Measurements from ENCODE around the gene TRIM9.

DNA sequence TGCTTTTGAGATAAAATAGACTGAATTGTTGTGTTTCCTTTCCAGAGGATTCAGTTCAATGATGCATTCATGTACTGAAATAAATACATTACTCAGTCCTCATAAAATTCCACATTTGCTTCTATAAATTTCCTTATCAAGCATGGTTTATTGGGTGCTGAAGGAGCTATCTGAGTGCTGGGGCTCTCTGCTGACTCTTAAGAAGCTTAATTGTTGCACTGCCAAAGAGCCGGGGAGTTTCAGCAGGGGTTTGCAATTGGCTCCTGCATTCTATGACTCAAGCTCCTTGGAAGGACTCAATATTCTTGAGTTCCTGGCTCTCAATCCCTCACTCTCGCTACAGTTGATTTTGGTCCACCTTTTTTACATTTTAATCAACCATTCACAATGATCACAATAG, 80.8 kb downstream of the TRIM9 start:
- TF ChIP-seq POLR2A (IDR thresholded peaks at IDR 0.05; ENCODE audit: low read depth, low read length) (no peak), JUN (IDR thresholded peaks at IDR 0.05; ENCODE audit: borderline replicate concordance, insufficient read depth, insufficient read length, low read depth) (no peak), GATA2 (IDR thresholded peaks at IDR 0.05; ENCODE audit: insufficient read depth, insufficient read length, low read depth, low read length) (no peak), EZH2 (IDR thresholded peaks at IDR 0.05; ENCODE audit: borderline replicate concordance, low read depth, low read length, severe bottlenecking) (no peak)
- TF ChIP-seq, protein P1, sequence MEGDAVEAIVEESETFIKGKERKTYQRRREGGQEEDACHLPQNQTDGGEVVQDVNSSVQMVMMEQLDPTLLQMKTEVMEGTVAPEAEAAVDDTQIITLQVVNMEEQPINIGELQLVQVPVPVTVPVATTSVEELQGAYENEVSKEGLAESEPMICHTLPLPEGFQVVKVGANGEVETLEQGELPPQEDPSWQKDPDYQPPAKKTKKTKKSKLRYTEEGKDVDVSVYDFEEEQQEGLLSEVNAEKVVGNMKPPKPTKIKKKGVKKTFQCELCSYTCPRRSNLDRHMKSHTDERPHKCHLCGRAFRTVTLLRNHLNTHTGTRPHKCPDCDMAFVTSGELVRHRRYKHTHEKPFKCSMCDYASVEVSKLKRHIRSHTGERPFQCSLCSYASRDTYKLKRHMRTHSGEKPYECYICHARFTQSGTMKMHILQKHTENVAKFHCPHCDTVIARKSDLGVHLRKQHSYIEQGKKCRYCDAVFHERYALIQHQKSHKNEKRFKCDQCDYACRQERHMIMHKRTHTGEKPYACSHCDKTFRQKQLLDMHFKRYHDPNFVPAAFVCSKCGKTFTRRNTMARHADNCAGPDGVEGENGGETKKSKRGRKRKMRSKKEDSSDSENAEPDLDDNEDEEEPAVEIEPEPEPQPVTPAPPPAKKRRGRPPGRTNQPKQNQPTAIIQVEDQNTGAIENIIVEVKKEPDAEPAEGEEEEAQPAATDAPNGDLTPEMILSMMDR (IDR thresholded peaks at IDR 0.05; ENCODE audit: extremely low read depth in 1 of 2, insufficient read depth in 1 of 2, low read depth in 1 of 2, low read length in 2 of 2), result no peak

Measured in endothelial cell of umbilical vein (primary cell).